HepG2 (cell line): ENCODE measurements around the gene TET2. TPM values are rescaled to one million over a fixed set of nuclear protein-coding genes. Genes with fewer than 3 reads are reported as not detected.

ENCODE experiments used
- ARID2 ChIP-seq: sonication (generic); formaldehyde crosslinking; IDR thresholded peaks from 2 replicates; pipeline ENCODE4 v1.8.1; 2022; ENCODE audit warnings: mild to moderate bottlenecking, missing genetic modification reagents, borderline replicate concordance
- CC2D1A ChIP-seq: sonication (generic); formaldehyde crosslinking; IDR thresholded peaks from 2 replicates; pipeline ENCODE4 v1.8.1; 2023; ENCODE audit warnings: mild to moderate bottlenecking, missing genetic modification reagents
- DNMT3B ChIP-seq: conservative IDR thresholded peaks from 2 replicates; pipeline ENCODE4 v1.6.1; 2016; ENCODE audit warnings: missing biosample characterization, control low read depth
- KDM2A ChIP-seq: sonication (generic); formaldehyde crosslinking; IDR thresholded peaks from 2 replicates; pipeline ENCODE4 v1.4.0; 2020; ENCODE audit warnings: low read depth, missing genetic modification reagents, borderline replicate concordance
- KDM4B ChIP-seq: sonication (generic); formaldehyde crosslinking; IDR thresholded peaks from 2 replicates; pipeline ENCODE4 v1.4.0; 2020; ENCODE audit warnings: missing genetic modification reagents
- NCOA1 ChIP-seq: sonication (generic); formaldehyde crosslinking; IDR thresholded peaks from 2 replicates; pipeline ENCODE4 v1.9.0; 2021; ENCODE audit warnings: missing genetic modification reagents
- PPARG ChIP-seq: conservative IDR thresholded peaks from 2 replicates; pipeline ENCODE4 v1.6.1; 2016; ENCODE audit warnings: missing biosample characterization, missing genetic modification reagents
- ZFP41 ChIP-seq: sonication (generic); formaldehyde crosslinking; IDR thresholded peaks from 2 replicates; pipeline ENCODE4 v1.4.0; 2020; ENCODE audit warnings: mild to moderate bottlenecking, missing genetic modification reagents, borderline replicate concordance
- ZFY ChIP-seq: sonication (generic); formaldehyde crosslinking; IDR thresholded peaks from 2 replicates; pipeline ENCODE4 v1.4.0; 2020; ENCODE audit warnings: missing genetic modification reagents
- ZKSCAN1 ChIP-seq: fragments of 150-350 bp; IDR thresholded peaks from 2 replicates; pipeline ENCODE4 v1.6.1; 2014; ENCODE audit warnings: low read length
- ZKSCAN8 ChIP-seq: IDR thresholded peaks from 2 replicates; pipeline ENCODE4 v1.6.1; 2016; ENCODE audit warnings: borderline replicate concordance, missing genetic modification reagents, missing compliant biosample characterization
- ZNF782 ChIP-seq: sonication (generic); formaldehyde crosslinking; IDR thresholded peaks from 2 replicates; pipeline ENCODE4 v1.4.0; 2020; ENCODE audit warnings: missing genetic modification reagents, mild to moderate bottlenecking, borderline replicate concordance
- polyA plus RNA-seq, 8 experiments: library from polyadenylated mRNA; depleted of rRNA in 3 of 8; stranded (reverse) in 7 of 8; unstranded in 1 of 8; fragments of >200 nt; fragmentation: Illumina TruSeq in 4 of 8; extraction: Trizol in 4 of 8; gene quantifications; 2 replicates each; pipeline versions ENCODE4 v1.2.1 to v1.2.3, GENCODE V29; 2011 to 2016; ENCODE audit warnings: low read depth in 4 of 8, missing spikeins in 1 of 8, mixed read lengths in 1 of 8; ENCODE audit not compliant: insufficient read depth in 1 of 8
- total RNA-seq, 5 experiments: library from RNA; depleted of rRNA; stranded (reverse); fragments of >200 nt; fragmentation: Illumina TruSeq; extraction: Trizol; gene quantifications; 2 replicates each; pipeline ENCODE4 v1.2.3, GENCODE V29; 2016; ENCODE audit warnings: low read depth in 1 of 5
- TF ChIP-seq, protein P1 (sequence below): sonication (generic); formaldehyde crosslinking; IDR thresholded peaks from 2 replicates; pipeline ENCODE4 v1.4.0; 2020; ENCODE audit warnings: mild to moderate bottlenecking, missing genetic modification reagents, borderline replicate concordance
- TF ChIP-seq, protein P2 (sequence below): sonication (generic); formaldehyde crosslinking; IDR thresholded peaks from 2 replicates; pipeline ENCODE4 v1.4.0; 2020; ENCODE audit warnings: missing genetic modification reagents, borderline replicate concordance
- TF ChIP-seq, protein P3 (sequence below): sonication (generic); formaldehyde crosslinking; IDR thresholded peaks from 2 replicates; pipeline ENCODE4 v1.4.0; 2020; ENCODE audit warnings: missing genetic modification reagents, low read depth, mild to moderate bottlenecking, borderline replicate concordance
- TF ChIP-seq, protein P4 (sequence below): sonication (generic); formaldehyde crosslinking; IDR thresholded peaks from 2 replicates; pipeline ENCODE4 v1.5.1; 2020; ENCODE audit warnings: missing genetic modification reagents, mild to moderate bottlenecking, borderline replicate concordance

Gene TET2
- total and polyA plus RNA-seq, 2 of the 13 experiments (the other 11 are each of a cell fraction or from before 2014, with no cell fraction given): 4.7 to 4.8 TPM

DNA sequence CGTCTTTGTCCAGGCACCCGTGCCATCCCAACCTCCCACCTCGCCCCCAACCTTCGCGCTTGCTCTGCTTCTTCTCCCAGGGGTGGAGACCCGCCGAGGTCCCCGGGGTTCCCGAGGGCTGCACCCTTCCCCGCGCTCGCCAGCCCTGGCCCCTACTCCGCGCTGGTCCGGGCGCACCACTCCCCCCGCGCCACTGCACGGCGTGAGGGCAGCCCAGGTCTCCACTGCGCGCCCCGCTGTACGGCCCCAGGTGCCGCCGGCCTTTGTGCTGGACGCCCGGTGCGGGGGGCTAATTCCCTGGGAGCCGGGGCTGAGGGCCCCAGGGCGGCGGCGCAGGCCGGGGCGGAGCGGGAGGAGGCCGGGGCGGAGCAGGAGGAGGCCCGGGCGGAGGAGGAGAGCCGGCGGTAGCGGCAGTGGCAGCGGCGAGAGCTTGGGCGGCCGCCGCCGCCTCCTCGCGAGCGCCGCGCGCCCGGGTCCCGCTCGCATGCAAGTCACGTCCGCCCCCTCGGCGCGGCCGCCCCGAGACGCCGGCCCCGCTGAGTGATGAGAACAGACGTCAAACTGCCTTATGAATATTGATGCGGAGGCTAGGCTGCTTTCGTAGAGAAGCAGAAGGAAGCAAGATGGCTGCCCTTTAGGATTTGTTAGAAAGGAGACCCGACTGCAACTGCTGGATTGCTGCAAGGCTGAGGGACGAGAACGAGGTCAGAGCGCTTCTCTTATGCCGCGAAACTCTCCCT, at the start of gene TET2 (continued):
- TF ChIP-seq, protein P1, sequence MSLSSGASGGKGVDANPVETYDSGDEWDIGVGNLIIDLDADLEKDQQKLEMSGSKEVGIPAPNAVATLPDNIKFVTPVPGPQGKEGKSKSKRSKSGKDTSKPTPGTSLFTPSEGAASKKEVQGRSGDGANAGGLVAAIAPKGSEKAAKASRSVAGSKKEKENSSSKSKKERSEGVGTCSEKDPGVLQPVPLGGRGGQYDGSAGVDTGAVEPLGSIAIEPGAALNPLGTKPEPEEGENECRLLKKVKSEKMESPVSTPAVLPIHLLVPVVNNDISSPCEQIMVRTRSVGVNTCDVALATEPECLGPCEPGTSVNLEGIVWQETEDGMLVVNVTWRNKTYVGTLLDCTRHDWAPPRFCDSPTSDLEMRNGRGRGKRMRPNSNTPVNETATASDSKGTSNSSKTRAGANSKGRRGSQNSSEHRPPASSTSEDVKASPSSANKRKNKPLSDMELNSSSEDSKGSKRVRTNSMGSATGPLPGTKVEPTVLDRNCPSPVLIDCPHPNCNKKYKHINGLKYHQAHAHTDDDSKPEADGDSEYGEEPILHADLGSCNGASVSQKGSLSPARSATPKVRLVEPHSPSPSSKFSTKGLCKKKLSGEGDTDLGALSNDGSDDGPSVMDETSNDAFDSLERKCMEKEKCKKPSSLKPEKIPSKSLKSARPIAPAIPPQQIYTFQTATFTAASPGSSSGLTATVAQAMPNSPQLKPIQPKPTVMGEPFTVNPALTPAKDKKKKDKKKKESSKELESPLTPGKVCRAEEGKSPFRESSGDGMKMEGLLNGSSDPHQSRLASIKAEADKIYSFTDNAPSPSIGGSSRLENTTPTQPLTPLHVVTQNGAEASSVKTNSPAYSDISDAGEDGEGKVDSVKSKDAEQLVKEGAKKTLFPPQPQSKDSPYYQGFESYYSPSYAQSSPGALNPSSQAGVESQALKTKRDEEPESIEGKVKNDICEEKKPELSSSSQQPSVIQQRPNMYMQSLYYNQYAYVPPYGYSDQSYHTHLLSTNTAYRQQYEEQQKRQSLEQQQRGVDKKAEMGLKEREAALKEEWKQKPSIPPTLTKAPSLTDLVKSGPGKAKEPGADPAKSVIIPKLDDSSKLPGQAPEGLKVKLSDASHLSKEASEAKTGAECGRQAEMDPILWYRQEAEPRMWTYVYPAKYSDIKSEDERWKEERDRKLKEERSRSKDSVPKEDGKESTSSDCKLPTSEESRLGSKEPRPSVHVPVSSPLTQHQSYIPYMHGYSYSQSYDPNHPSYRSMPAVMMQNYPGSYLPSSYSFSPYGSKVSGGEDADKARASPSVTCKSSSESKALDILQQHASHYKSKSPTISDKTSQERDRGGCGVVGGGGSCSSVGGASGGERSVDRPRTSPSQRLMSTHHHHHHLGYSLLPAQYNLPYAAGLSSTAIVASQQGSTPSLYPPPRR (CRISPR knock-in tag): no peak
- TF ChIP-seq ARID2 (CRISPR knock-in tag) (no peak), ZNF782 (no peak), KDM4B (no peak), CC2D1A (CRISPR knock-in tag) (no peak), ZKSCAN8 (CRISPR knock-in tag) (no peak), ZFP41 (CRISPR knock-in tag) (no peak), KDM2A (CRISPR knock-in tag) (peak; percentile 3; the same call in 1 of the 2 replicates), ZKSCAN1 (no peak), NCOA1 (CRISPR knock-in tag) (no peak), ZFY (CRISPR knock-in tag) (peak; percentile 72), PPARG (CRISPR knock-in tag) (no peak), DNMT3B (CRISPR knock-in tag) (no peak)
- TF ChIP-seq, protein P2, sequence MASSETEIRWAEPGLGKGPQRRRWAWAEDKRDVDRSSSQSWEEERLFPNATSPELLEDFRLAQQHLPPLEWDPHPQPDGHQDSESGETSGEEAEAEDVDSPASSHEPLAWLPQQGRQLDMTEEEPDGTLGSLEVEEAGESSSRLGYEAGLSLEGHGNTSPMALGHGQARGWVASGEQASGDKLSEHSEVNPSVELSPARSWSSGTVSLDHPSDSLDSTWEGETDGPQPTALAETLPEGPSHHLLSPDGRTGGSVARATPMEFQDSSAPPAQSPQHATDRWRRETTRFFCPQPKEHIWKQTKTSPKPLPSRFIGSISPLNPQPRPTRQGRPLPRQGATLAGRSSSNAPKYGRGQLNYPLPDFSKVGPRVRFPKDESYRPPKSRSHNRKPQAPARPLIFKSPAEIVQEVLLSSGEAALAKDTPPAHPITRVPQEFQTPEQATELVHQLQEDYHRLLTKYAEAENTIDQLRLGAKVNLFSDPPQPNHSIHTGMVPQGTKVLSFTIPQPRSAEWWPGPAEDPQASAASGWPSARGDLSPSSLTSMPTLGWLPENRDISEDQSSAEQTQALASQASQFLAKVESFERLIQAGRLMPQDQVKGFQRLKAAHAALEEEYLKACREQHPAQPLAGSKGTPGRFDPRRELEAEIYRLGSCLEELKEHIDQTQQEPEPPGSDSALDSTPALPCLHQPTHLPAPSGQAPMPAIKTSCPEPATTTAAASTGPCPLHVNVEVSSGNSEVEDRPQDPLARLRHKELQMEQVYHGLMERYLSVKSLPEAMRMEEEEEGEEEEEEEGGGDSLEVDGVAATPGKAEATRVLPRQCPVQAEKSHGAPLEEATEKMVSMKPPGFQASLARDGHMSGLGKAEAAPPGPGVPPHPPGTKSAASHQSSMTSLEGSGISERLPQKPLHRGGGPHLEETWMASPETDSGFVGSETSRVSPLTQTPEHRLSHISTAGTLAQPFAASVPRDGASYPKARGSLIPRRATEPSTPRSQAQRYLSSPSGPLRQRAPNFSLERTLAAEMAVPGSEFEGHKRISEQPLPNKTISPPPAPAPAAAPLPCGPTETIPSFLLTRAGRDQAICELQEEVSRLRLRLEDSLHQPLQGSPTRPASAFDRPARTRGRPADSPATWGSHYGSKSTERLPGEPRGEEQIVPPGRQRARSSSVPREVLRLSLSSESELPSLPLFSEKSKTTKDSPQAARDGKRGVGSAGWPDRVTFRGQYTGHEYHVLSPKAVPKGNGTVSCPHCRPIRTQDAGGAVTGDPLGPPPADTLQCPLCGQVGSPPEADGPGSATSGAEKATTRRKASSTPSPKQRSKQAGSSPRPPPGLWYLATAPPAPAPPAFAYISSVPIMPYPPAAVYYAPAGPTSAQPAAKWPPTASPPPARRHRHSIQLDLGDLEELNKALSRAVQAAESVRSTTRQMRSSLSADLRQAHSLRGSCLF (CRISPR knock-in tag): no peak
- TF ChIP-seq, protein P3, sequence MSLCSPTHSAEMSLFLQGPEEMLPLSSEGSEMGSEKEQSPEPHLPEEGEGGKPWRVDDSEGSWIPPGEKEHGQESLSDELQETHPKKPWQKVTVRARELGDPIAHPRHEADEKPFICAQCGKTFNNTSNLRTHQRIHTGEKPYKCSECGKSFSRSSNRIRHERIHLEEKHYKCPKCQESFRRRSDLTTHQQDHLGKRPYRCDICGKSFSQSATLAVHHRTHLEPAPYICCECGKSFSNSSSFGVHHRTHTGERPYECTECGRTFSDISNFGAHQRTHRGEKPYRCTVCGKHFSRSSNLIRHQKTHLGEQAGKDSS (CRISPR knock-in tag): no peak
- TF ChIP-seq, protein P4, sequence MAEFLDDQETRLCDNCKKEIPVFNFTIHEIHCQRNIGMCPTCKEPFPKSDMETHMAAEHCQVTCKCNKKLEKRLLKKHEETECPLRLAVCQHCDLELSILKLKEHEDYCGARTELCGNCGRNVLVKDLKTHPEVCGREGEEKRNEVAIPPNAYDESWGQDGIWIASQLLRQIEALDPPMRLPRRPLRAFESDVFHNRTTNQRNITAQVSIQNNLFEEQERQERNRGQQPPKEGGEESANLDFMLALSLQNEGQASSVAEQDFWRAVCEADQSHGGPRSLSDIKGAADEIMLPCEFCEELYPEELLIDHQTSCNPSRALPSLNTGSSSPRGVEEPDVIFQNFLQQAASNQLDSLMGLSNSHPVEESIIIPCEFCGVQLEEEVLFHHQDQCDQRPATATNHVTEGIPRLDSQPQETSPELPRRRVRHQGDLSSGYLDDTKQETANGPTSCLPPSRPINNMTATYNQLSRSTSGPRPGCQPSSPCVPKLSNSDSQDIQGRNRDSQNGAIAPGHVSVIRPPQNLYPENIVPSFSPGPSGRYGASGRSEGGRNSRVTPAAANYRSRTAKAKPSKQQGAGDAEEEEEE (CRISPR knock-in tag): no peak
